Measurements from ENCODE around the gene CAMK2A.

CAMK2A gene

DNA sequence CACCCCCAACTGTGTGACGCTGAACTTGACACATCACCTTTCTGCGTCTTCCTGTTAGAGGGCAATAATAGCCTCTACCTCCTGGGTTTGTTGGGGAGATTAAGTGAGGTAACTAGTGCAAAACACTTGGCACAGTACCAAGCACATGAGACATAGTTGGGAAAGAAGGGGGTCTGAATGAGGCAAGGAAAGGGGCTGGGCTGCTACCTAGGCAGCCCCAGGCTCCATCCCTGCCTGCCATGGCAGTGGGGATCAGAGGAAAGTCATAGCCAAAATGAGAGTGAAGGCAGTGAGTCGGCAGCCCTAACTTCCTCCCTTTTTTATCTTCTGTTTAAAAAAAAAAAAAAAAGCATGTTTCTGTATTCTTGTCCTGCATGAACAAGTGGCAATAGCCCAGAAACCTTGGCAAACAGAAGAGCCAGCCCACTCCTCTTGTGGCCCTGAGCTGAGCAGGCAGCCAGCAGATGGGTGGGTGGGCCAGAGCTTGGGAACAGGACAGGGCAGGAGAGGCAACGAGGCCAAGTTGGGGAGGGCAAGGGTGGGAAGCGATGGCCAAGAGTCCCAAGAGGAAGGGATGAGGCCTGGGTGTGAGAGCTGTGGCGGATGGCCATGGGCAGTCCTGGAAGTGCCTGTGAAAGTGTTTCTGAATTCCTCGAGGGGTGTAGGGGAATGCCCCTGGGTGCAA is 11.4 kb downstream of the CAMK2A start:
- DNase-seq (ENCODE audit: low read depth): no peak

DNA sequence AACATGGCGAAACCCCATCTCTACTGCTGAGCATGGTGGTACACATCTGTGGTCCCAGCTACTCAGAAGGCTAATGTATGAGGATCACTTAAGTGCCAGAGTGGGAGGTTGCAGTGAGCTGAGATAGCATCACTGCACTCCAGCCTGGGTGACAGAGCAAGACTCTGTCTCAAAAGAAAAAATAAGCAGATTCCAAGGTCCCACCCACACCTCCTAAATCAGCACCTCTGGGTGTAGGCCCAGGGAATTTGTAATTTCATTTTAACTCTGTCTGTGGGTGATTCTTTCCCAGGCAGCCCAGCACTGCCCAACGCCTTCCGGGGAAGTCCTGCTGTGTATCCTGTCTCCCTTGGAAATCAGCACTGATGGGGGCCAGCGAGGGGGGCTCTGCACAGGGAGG is 12.5 kb downstream of the CAMK2A start:
- no peak for DNase-seq (ENCODE audit: low read depth)

DNA sequence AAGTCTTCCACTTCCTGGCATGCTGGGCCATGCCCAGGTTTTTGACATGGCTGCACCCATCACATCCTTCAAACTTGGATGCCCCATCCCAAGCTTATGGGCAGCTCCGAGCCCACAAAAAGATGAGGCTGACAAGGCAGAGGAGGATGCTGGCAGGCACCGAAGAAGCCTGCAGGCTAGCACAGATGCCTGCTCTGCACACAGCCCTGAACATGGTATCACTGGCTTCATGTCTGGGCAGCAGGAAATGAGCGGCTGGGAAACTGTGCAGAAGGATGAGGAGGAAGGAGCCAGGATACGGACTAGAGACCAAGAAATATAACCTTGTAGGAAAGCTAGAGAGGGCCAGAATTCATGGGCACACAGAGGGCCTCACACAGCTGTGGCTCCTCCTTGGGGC is 14.8 kb downstream of the CAMK2A start:
- DNase-seq (ENCODE audit: low read depth): no peak

DNA sequence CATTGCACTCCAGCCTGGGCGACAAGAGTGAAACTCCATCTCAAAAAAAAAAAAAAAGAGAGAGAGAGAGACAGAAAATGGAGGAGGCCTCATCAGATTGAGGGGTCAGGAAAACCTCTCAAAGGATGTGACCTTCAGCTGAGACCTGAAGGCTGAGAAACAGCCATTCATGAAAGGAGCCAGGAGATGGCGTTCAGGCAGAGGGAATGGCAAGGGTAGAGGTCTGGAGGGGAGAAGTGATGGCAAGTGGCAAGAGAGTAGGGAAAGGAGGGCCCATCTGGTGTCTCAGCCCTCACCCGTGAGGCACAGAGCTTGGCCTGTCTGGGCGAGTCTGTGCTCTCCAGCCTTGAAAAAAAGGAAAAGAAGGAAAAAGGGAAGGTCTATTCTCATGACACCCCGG is 17.0 kb downstream of the CAMK2A start:
- no peak for DNase-seq (ENCODE audit: low read depth)

DNA sequence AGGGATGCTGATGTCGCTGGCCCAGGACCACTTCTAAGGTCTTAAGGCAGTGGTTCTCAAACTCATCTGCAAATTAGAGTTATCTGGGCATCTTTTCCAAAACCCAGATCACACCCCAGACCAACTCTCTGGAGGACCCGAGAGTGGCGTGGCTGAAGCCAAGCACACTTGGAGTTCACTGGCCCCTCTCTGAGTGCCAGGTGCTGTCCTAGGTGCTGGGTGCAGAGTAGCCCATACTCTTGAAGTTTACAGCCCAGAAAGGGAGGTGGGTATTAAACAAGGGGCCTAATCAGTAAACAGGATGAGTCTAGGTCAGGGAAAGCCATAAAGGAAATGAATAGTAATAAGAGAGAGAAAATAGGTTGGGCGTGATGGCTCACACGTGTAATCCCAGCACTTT is 17.6 kb downstream of the CAMK2A start:
- DNase-seq (ENCODE audit: low read depth): no peak

DNA sequence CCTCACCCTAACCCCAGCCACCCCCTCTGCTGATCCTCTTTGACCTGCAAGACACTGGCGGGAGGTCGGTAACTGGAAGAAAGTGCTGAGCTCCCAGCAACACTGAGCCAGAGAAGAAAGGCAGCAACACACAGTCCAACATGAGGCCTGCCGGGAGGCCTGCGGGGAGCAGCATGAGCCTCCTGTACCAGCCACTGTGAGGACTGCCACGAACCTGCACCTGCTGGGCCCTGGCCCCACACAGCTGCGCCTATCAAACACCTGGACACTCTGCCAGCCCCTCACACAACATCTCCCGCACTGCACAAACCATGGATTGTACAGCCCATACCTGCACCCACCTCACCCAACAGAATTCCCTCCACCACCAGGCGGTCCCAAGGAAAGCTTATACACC is 18.3 kb downstream of the CAMK2A start:
- DNase-seq (ENCODE audit: low read depth): no peak

DNA sequence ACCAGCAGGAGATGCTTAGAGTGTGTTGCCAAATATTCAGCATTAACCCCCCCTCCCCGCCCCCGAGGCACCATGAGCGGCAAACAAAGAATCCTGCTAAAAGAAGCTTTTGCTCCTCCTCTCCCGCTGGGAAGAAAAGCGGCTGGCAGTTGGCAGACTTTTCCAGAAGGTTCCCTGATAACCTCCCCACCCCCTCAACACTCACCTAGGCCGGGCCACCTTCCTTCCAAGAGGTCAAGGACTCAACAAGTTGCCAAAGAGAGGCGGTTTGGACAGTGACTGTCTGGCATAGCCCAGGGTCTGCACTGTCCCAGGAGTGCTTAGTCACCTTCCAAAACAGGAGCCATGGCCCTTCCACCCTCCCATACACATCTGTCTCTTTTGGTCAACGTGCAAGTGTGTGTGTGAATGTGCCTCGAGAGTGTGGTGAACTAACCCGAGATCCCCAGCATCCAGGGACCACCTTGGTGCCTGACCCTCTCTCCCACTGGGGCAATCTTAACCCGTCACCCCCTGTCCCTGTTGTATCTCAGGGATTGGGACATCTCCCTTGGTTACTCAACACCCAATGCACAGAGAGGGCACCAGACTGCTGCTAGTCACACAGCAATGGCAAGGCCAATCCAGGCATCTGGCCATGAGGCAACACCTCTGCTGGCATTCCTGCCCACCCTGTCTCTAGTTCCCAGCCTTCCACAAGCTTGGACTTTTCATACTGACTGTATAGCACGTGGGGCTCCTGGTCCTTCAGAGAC is 18.9 kb downstream of the CAMK2A start:
- no peak for DNase-seq (ENCODE audit: low read depth)

DNA sequence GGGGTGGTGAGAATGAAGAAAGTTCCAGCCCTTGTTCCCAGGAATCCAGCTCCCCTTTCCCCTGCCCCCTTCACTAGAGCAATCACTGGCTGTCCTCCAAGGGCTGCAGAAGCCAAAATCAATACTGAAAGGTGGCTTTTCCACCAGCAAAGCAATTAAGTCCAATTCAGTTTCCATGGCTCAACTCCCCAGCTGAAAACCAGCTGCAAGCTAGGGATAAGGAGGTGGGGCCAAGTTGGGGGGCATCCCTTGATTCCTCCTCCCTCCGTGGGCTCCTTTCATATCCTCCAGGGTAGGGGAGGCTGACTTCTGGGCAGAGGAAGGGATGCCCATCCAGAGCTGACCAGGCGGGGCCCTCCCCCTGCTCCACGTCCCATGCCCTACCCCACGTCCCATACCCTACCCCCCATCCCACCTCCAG is 22.7 kb downstream of the CAMK2A start:
- no peak for DNase-seq (ENCODE audit: low read depth)

DNA sequence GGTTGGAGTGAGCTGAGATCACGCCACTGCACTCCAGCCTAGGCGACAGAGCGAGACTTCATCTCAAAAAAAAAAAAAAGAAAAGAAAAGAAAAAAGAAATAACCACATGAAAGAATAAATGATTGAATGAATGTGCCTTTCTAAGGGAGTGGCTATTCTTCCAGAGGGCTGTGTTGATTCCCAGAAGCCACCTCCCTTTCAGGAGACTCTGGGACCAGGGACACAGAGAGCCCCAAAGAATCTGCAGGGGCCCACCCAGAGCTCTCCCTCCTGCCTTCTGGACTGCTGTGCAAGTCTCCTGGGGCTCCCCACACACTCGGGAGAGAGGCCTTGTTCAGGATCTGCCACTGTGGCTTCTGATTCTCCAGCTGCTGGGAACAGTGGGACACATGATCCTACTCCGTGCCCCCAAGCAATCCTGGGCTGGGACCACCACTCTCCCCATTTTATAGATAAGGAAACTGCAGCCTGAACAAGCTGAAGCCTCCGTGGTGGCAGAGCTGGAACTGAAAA is 23.6 kb downstream of the CAMK2A start:
- DNase-seq (ENCODE audit: low read depth): no peak

DNA sequence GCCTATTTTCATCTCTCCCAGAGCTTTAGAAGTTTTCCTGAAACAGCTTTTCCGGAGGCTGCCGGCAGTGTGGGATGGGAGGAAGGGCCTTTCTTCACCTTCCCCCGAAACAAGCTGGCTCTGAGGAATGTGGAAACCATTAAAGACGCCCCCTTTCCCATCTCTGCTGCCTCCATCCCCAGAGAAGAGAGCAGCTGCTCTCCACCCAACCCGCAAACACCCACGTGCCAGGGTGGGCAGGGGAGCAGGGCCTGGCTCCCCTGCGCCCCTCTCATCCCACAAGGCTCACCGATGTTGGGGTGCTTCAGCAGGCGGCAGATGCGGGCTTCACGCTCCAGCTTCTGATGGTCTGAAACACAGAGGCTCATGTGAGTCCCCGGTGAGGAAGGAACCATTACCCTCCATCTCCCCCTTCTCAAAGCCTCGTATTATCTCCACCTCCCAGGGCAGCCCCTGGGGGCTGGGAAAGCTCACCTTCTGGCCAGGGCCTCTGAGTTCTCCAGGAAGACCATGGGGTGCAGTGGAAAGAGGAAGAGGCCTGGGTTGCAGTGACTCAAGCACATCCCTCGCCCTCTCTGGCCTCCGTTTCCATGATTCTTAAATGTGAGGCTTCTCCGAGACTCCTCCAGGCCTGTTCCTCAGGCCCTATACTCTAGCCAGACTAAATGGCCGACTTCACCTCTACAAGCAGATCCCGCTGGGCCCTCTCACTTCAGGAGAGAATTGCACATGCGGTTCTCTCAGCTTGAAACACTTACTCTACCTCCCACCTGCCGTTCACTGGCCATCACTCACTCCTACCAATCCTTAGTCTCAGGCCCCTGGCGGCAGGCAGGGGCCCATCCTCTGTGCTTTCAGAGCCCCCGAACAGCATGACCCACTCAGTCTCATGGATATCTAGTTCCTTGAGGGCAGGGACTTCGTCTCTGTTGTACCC is 24.6 kb downstream of the CAMK2A start:
- DNase-seq (ENCODE audit: low read depth): no peak

DNA sequence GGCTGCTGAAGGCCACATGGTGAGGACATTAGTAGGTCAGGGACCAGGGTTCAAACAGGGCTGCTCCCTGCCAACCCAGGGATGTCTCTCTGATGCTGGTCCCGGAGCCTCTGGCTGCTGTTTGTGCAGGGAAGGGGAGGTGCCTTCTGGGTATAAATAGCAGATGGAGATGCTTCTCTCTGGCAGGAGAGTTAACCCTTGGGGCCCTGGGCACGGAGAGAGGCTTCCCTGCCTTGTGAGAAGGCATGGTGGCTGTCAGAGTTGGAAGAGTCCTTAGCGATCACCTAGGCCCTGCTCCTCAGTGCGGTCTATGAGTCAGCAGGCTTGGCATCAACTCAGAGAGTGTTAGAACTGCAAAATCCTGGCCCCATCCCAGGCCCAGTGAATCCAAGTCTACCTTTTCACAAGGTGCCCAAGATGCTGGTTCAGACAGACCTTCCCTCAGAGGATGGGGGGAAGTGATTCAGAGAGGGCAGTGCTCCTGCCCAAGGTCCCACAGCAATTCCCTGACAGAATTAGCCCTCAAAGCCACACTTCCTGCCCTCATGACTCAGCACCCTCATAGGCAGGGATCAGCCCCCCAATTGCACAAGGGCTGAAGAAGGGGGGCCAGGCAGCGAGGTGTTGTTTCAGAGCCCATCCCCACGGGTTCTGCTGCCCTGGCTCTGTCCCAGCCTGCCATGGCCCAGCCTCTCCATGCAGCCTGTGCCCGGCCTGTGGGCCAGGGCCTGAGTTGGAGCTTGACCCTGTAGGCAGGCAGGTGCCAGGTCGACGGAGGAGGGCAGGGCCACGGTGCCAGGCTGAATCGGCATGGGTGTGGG is 25.6 kb downstream of the CAMK2A start:
- DNase-seq (ENCODE audit: low read depth): no peak

DNA sequence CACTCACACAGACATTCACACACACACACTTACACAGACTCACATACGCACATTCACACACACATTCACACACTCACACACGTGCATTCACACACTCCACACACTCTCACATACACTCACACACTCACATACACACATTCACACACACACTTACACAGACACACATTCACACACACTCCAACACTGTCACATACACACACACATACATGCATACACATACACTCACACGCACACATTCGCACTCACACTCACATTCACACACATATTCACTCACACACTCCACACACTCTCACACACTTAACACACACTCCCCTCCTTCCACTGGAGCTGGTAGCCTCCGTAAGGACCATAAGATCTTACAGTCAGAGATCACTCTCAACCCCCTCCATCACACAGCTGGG is 26.2 kb downstream of the CAMK2A start:
- no peak for DNase-seq (ENCODE audit: low read depth)

DNA sequence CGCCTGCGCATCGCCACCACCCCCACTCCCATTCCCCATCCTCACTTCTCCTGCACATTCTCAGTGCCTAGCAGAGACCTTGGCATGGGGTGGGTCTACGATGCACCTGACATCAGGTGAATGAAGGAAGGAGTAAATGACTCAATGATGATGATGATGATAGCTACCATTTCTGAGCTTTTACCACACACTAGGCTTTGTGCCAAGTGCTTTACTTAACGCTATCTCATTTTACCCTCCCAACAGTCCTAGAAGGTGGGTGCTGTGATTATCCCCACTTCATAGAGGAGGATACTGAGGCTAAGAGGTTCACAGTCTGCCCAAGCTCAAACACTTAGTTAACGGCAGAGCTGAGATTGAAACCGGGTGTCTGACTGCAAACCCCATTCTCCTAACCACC is 27.1 kb downstream of the CAMK2A start:
- no peak for DNase-seq (ENCODE audit: low read depth)

DNA sequence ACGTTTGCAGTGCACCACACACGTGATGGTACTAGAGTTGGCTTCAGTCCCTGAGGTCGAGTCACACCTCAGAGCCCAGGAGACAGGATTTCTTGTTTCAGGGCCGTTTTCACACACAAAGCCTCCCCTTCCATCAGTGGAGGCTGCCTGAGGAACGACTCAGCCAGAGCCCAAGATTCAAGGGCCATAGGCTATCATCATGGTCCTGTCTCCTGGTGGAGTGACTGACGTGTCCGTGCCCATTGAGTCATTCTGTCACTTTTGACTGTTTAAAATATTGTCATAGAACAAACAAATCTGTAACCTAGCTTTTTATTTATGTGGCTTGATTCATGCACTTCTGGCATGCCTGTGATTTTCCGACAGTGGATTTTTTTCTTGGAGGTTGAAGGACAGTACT is 28.3 kb downstream of the CAMK2A start:
- no peak for DNase-seq (ENCODE audit: low read depth)

DNA sequence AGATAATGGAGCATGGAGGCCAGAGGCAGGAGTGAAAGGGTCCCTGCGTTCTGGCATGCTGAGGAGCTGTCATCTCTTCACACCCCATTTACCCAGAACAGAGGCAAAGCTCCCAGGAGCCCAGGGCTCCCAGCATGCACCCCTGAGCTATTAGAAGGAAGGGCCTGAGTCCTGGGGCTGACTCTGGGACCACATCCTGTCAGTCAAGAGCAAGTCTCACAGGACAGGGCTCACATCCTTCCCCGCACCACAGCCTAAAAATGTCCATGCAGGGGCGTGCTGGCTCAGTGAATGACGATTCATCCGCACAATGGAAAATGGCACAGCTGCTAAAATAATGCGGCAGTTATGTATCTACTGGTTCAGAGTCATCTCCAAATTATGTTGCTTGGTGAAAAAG is 31.4 kb downstream of the CAMK2A start:
- no peak for DNase-seq (ENCODE audit: low read depth)

DNA sequence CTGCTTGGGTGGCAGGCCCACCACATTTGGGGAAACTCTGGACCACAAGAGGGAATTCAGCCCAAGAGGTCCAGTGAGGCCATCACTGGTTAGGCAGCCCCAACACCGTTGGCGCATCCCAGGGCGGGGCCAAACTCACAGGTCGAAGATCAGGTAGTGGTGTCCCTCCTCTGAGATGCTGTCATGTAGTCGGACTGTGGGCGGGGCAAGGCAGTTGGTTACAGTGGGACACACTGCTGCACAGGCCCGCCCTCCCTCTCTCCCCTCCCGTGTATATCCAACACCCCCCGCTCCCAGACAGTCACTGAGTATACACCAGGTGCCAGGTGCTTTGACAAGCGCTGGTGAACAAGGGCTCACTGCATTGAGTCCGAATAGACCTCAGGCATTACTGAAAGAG is 32.1 kb downstream of the CAMK2A start:
- no peak for DNase-seq (ENCODE audit: low read depth)

DNA sequence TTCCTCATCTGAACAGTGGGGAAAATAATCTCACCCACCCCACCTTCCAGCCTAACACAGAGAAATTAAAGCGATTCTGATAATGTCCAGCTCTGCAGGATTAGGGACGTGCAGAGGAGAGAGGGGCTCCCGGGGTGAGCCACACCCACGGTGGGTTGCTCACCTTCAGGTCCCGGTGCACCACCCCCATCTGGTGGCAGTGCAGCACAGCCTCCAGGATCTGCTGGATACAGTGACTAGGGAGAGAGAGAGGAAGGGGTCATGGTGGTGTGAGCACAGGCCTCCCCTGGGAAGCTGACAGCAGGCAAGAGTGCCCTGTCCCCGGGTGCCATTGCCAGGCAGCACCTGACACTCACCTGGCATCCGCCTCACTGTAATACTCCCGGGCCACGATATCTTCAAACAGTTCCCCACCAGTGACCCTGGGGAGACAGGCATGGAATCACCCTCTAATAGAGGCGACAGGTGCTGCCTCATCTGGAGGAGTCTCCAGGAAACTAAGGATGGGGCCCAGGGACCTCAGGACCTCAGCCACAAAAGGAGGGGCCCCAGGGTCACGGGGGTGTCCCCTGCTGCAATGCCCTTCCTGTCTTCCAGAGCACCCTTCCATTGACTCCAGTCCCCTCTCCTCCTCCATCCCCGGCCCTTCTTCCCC is 33.0 kb downstream of the CAMK2A start:
- DNase-seq (ENCODE audit: low read depth): no peak

DNA sequence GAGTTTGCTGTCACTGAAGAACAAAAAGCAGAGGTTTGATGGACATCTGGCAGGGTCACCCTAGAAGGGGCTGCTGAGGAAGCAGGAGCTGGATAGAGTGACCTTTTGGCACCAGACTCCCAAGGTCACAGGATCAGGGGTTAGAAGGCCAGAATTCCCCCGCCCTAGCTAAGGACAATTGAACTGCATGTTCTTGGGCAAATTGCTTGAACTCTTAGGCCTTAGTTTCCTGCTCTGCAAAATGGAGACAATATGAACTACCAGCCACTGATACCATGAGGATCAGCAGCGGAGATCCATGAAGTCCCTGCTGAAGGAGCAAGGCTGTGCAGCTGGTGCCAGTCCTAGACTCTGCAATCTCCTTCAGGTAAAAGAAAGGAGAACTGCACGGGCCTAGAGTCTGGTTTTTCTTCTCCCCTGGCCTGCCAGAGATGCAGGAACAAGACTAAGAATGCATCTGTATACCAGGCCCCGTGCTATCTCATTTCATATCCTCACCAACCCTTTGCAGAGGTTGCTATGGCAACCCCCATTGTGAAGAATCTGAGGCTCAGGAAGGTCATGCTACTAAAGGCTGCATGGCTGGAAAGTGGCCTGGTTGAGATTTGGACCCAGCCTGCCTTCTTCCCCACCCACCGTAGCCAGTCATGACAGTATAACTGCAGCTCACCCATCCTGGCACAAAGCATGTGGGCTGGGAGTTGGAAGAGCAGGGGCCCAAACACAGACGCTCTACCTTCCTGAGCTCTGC is 33.7 kb downstream of the CAMK2A start:
- DNase-seq (ENCODE audit: low read depth): no peak

DNA sequence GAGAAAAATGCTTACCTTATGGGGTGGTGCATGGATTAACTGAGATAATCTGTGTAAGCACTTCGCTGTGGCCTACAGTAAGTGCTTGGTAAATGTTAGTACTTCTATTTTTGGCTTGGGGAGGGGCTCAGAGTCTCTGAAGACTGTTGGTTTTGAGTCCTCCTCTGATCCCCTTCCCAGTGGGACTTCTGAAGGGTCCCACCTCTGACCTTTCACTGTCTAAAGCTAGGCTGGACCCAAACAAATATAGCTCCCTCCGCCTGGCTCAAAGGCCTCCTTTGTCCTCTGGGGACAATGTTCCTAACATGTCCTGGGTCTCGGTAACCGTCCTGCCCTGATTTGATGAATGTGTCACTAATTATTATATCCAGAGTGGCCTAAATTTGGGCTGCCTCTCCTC is 34.8 kb downstream of the CAMK2A start:
- no peak for DNase-seq (ENCODE audit: low read depth)

DNA sequence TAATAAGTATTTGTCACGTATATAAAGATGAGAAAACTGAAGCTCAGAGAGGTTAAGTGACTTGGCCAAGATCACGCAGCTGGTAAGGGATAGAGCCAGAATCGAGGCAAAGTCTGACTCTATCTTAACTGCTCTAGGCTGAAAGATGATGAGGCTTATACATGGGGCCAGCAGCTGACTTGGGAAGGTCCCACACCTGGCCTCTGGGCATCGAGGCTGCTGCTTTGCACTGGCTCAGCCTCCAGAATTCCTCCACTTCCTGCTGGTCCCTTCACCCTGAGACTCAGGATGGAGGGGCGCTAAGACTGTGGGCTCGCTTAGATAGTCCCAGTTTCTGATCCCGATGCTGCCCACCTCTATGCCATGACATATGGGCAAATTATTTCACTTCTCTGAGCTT is 35.2 kb downstream of the CAMK2A start:
- no peak for DNase-seq (ENCODE audit: low read depth)

Measured in stimulated activated CD4-positive, alpha-beta T cell treated with anti-CD3 and anti-CD28 coated beads, Interleukin-2, amount 100 ng/mL, for 4 hours (primary cell).